Progenitor cell of endocrine pancreas (in vitro differentiated cells): ENCODE results near the gene CD248. TPM values are rescaled to one million over a fixed set of nuclear protein-coding genes. Genes with fewer than 3 reads are reported as not detected.
"Not testable (repeated sequence)": the region's sequence is repeated elsewhere in the genome, so short reads cannot be mapped to it uniquely, and the experiment has no call there.

Source experiments
- DNase-seq: peaks from one replicate; pipeline ENCODE4 v3.0.0; 2021; ENCODE audit warnings: low spot score; ENCODE audit not compliant: unreplicated experiment
- H3K27ac Mint-ChIP-seq: 2 replicates; pipeline ENCODE4 v1.8.0; 2021; ENCODE audit warnings: mild to moderate bottlenecking, moderate library complexity, mixed read lengths
- H3K27me3 Mint-ChIP-seq: 2 replicates; pipeline ENCODE4 v1.8.0; 2021; ENCODE audit warnings: mixed read lengths
- H3K36me3 Mint-ChIP-seq: 2 replicates; pipeline ENCODE4 v1.8.0; 2022; ENCODE audit warnings: mixed read lengths; ENCODE audit not compliant: insufficient read depth
- H3K4me1 Mint-ChIP-seq: 2 replicates; pipeline ENCODE4 v1.8.0; 2021; ENCODE audit warnings: low read depth, mixed read lengths
- H3K4me3 Mint-ChIP-seq: 2 replicates; pipeline ENCODE4 v1.8.0; 2021; ENCODE audit warnings: low read depth, mild to moderate bottlenecking, moderate library complexity, mixed read lengths
- H3K9me3 Mint-ChIP-seq: 2 replicates; pipeline ENCODE4 v1.8.0; 2021; ENCODE audit warnings: low read depth, mixed read lengths
- total RNA-seq: library from RNA; stranded (reverse); gene quantifications from 2 replicates; pipeline ENCODE4 v1.2.1, GENCODE V29; 2021
- TF ChIP-seq, protein P1 (sequence below): fragments of 200-600 bp; sonication (generic); IDR thresholded peaks from one replicate; pipeline ENCODE4 v1.5.0; 2021; ENCODE audit warnings: antibody characterized with exemption, mild to moderate bottlenecking; ENCODE audit not compliant: unreplicated experiment

Gene CD248
- total RNA-seq, 1 donor from 2014 or later, result 0.22 TPM

DNA sequence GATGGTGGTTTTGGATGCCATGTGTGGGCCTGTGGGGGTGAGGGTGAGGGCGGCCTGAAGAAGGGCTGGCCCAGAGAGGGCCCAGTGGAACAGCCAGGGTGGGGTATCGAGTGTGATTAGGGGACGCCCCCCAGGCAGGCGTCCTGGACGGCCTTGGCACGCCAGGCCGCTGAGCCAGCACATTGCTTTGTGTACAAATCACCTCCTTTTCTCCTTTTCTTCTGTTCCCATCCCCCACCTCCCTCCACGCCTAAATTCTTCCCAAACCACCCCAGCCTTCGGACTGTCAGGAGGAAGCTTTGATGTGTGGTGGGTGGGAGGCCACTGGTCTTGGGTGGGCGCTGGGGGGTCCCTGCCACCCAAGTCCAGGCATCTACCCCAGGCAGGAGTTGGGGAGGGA is 7.8 kb upstream of the CD248 start:
- H3K27ac Mint-ChIP-seq, result peak overlapping the region; percentile 56
- H3K36me3 Mint-ChIP-seq, result no peaks in the 10 kb centered on the region
- peaks cover 21% of the 10 kb centered on the region for H3K27me3 Mint-ChIP-seq
- H3K9me3 Mint-ChIP-seq, result peaks cover 5% of the 10 kb centered on the region
- TF ChIP-seq, protein P1, sequence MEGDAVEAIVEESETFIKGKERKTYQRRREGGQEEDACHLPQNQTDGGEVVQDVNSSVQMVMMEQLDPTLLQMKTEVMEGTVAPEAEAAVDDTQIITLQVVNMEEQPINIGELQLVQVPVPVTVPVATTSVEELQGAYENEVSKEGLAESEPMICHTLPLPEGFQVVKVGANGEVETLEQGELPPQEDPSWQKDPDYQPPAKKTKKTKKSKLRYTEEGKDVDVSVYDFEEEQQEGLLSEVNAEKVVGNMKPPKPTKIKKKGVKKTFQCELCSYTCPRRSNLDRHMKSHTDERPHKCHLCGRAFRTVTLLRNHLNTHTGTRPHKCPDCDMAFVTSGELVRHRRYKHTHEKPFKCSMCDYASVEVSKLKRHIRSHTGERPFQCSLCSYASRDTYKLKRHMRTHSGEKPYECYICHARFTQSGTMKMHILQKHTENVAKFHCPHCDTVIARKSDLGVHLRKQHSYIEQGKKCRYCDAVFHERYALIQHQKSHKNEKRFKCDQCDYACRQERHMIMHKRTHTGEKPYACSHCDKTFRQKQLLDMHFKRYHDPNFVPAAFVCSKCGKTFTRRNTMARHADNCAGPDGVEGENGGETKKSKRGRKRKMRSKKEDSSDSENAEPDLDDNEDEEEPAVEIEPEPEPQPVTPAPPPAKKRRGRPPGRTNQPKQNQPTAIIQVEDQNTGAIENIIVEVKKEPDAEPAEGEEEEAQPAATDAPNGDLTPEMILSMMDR, result no peak
- H3K4me3 Mint-ChIP-seq, result no peak overlapping the region
- peaks cover 1% of the 10 kb centered on the region for H3K4me1 Mint-ChIP-seq
- DNase-seq, result no peak

DNA sequence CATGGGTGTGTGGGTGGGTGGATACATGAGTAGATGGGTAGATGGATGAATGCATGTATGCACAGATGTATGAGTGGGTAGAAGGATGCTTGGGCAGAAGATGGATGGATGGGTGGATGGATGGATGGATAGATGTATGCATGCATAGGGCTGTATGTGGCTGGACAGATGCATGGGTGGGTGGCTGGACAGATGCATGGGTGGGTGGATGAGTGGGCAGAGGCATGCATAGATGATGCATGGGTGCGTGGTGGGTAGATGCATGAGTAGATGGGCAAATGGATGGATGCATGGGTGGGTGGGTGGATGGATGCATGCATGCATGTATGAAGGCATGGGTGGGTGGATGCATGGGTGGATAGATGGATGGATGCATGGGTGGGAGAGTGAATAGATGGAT is 6.8 kb upstream of the CD248 start:
- Mint-ChIP-seq H3K27ac (no peak overlapping the region), H3K4me1 (peaks cover 1% of the 10 kb centered on the region), H3K27me3 (peaks cover 26% of the 10 kb centered on the region), H3K4me3 (no peak overlapping the region), H3K9me3 (peaks cover 5% of the 10 kb centered on the region), H3K36me3 (no peaks in the 10 kb centered on the region)
- TF ChIP-seq, protein P1, result no peak
- no peak for DNase-seq

DNA sequence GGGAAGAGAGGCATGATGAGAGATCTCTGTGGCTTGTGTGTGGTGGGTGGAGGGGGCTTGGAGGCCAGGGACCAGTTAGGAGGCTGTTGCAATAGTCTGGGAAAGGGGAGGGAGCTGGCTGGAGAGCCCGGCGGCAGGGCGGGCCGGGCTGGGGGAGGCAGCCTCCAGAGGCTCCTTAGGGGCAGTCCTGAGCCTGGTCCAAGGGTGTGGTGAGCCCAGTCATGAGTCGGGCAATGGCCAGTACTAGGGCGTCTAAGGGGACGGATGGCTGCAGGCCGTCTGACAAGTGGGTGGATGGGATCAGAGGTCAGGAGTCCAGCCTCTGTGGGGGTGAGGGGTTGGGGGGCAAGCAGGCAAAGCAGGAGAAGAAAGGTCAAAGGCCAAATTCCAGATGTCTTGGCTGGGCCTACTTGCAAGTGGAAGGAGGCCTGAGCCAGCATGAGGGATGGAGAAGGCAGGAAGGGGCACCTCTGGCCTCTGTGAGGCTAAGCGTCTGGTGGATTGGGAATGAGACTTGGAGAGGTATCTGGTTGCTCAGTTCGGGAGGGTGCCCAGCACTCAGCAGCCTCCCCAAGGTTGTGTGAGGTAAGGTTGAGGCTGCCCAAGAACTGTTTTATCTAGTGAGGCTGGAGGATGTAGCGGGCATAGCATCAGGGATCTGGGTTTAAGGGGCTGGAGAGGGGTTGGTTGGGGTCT is 6.0 kb upstream of the CD248 start:
- Mint-ChIP-seq H3K36me3 (no peaks in the 10 kb centered on the region), H3K27ac (no peak overlapping the region), H3K9me3 (peaks cover 5% of the 10 kb centered on the region), H3K4me3 (no peak overlapping the region), H3K4me1 (no peaks in the 10 kb centered on the region), H3K27me3 (peaks cover 27% of the 10 kb centered on the region)
- TF ChIP-seq, protein P1, result no peak
- DNase-seq, result no peak

DNA sequence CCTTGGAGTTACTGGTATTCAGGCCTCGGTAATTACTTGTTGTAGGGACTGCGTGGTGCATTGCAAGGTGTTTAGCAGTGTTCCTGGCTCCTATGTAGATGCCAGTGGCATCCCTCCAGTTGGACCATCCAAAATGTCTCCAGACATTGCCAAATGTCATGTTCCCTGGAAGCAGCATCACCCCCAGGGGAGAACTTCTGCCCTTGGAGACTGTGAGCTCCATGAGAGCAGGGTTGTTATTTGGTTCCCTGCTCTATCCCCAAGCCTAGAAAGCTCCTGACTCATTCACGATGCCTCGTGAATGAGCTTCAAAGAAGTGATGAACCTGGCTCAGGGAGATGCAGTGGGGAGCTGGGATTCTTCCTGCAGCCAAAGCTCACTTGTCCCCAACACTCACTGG is 4.8 kb upstream of the CD248 start:
- no peak for DNase-seq
- peaks cover 5% of the 10 kb centered on the region for H3K9me3 Mint-ChIP-seq
- H3K27ac Mint-ChIP-seq, result no peak overlapping the region
- H3K4me3 Mint-ChIP-seq, result no peak overlapping the region
- H3K4me1 Mint-ChIP-seq, result peaks cover 1% of the 10 kb centered on the region
- peaks cover 24% of the 10 kb centered on the region for H3K27me3 Mint-ChIP-seq
- no peaks in the 10 kb centered on the region for H3K36me3 Mint-ChIP-seq
- TF ChIP-seq, protein P1, result no peak

DNA sequence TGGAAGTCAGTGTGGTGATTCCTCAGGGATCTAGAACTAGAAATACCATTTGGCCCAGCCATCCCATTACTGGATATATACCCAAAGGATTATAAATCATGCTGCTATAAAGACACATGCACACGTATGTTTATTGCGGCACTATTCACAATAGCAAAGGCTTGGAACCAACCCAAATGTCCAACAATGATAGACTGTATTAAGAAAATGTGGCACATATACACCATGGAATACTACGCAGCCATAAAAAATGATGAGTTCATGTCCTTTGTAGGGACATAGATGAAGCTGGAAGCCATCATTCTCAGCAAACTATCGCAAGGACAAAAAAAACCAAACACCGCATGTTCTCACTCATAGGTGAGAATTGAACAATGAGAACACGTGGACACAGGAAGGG is 3.9 kb upstream of the CD248 start:
- not testable (repeated sequence) for DNase-seq, H3K9me3 Mint-ChIP-seq, H3K27ac Mint-ChIP-seq, H3K4me3 Mint-ChIP-seq, H3K36me3 Mint-ChIP-seq, H3K4me1 Mint-ChIP-seq
- peaks cover 27% of the 10 kb centered on the region for H3K27me3 Mint-ChIP-seq

DNA sequence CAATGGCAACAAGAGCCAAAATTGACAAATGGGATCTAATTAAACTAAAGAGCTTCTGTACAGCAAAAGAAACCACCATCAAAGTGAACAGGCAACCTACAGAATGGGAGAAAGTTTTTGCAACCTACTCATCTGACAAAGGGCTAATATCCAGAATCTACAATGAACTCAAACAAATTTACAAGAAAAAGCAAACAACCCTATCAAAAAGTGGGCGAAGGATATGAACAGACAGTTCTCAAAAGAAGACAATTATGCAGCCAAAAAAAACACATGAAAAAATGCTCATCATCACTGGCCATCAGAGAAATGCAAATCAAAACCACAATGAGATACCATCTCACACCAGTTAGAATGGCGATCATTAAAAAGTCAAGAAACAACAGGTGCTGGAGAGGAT is 3.4 kb upstream of the CD248 start:
- H3K4me3 Mint-ChIP-seq, H3K4me1 Mint-ChIP-seq, H3K9me3 Mint-ChIP-seq, H3K27ac Mint-ChIP-seq, DNase-seq, H3K36me3 Mint-ChIP-seq: not testable (repeated sequence)
- peaks cover 32% of the 10 kb centered on the region for H3K27me3 Mint-ChIP-seq
